GM21447 (cell line): ENCODE measurements around the gene TRERF1.

Experiments used
- ATAC-seq: cut with Tn5 transposase; IDR thresholded peaks from one replicate; pipeline ENCODE4 v1.9.1; 2021; ENCODE audit not compliant: unreplicated experiment

The TRERF1 gene

GRCh38 chr6:42313941-42314570, 137.7 kb downstream of the TRERF1 start:
- no peak for ATAC-seq

GRCh38 chr6:42313038-42313437, 138.7 kb downstream of the TRERF1 start:
- ATAC-seq: no peak

GRCh38 chr6:42307141-42307470, 144.6 kb downstream of the TRERF1 start:
- ATAC-seq: no peak

GRCh38 chr6:42306439-42307140, 145.1 kb downstream of the TRERF1 start:
- ATAC-seq: no peak

- no peak for ATAC-seq
Measured at GRCh38 chr6:42304053-42304712, 147.5 kb downstream of the TRERF1 start.

GRCh38 chr6:42302411-42302810, 149.3 kb downstream of the TRERF1 start:
- ATAC-seq: no peak

- ATAC-seq: no peak
Measured at GRCh38 chr6:42301986-42302385, 149.7 kb downstream of the TRERF1 start.

GRCh38 chr6:42300701-42301100, 151.0 kb downstream of the TRERF1 start:
- ATAC-seq: no peak

- ATAC-seq: no peak
Measured at GRCh38 chr6:42300185-42300584, 151.5 kb downstream of the TRERF1 start.

- no peak for ATAC-seq
Measured at GRCh38 chr6:42297661-42298060, 154.1 kb downstream of the TRERF1 start.

GRCh38 chr6:42296614-42297013, 155.1 kb downstream of the TRERF1 start:
- no peak for ATAC-seq

GRCh38 chr6:42295677-42296076, 156.0 kb downstream of the TRERF1 start:
- no peak for ATAC-seq

- no peak for ATAC-seq
Measured at GRCh38 chr6:42295181-42295580, 156.5 kb downstream of the TRERF1 start.

- no peak for ATAC-seq
Measured at GRCh38 chr6:42294759-42295158, 157.0 kb downstream of the TRERF1 start.

GRCh38 chr6:42293386-42293977, 158.2 kb downstream of the TRERF1 start:
- no peak for ATAC-seq

GRCh38 chr6:42292004-42292740, 159.6 kb downstream of the TRERF1 start:
- ATAC-seq: no peak

- no peak for ATAC-seq
Measured at GRCh38 chr6:42287756-42288155, 164.0 kb downstream of the TRERF1 start.

- no peak for ATAC-seq
Measured at GRCh38 chr6:42281570-42281969, 170.2 kb downstream of the TRERF1 start.

GRCh38 chr6:42280966-42281533, 170.7 kb downstream of the TRERF1 start:
- ATAC-seq: no peak

GRCh38 chr6:42279966-42280629, 171.6 kb downstream of the TRERF1 start:
- ATAC-seq: no peak
